K562 (cell line): Measurements from ENCODE around the gene SYCE1.

Experiments used
- CEBPG ChIP-seq, 3 experiments: fragments of 200-800 bp in 1 of 3; sonication (Bioruptor generic) in 1 of 3; sonication (generic) in 1 of 3; formaldehyde crosslinking in 1 of 3; IDR thresholded peaks in 2 of 3; conservative IDR thresholded peaks in 1 of 3; 2 replicates each; pipeline versions ENCODE4 v1.6.1 to v1.8.0; 2016 to 2022; ENCODE audit warnings: missing compliant biosample characterization in 2 of 3, missing genetic modification characterization in 2 of 3, mild to moderate bottlenecking in 1 of 3, missing genetic modification reagents in 1 of 3
- CREB1 ChIP-seq, 2 experiments: sonication (generic) in 1 of 2; formaldehyde crosslinking in 1 of 2; IDR thresholded peaks; 2 replicates each; pipeline versions ENCODE4 v1.6.1 to v1.8.0; 2012 to 2022; ENCODE audit warnings: inconsistent platforms in 1 of 2, mild to moderate bottlenecking in 1 of 2, missing genetic modification reagents in 1 of 2, moderate library complexity in 1 of 2
- ETS2 ChIP-seq: IDR thresholded peaks from 2 replicates; pipeline ENCODE4 v1.6.1; 2016; ENCODE audit warnings: borderline replicate concordance, missing genetic modification characterization, mild to moderate bottlenecking, moderate library complexity, missing compliant biosample characterization; ENCODE audit not compliant: poor library complexity, severe bottlenecking
- ETV5 ChIP-seq: sonication (generic); formaldehyde crosslinking; IDR thresholded peaks from 2 replicates; pipeline ENCODE4 v1.4.0; 2020; ENCODE audit warnings: low read depth, mild to moderate bottlenecking, missing genetic modification reagents
- FUS ChIP-seq: fragments of 200-400 bp; formaldehyde crosslinking; optimal IDR thresholded peaks from 2 replicates; pipeline ENCODE3; 2017; ENCODE audit warnings: low read depth, low read length
- KLF1 ChIP-seq: fragments of 450-650 bp; IDR thresholded peaks from 2 replicates; pipeline ENCODE4 v1.6.1; 2016; ENCODE audit warnings: missing genetic modification characterization, missing compliant biosample characterization
- NR1H2 ChIP-seq: sonication (generic); formaldehyde crosslinking; IDR thresholded peaks from 2 replicates; pipeline ENCODE4 v1.4.0; 2020; ENCODE audit warnings: mild to moderate bottlenecking, missing genetic modification reagents
- NRF1 ChIP-seq, 2 experiments: fragments of 450-650 bp; IDR thresholded peaks in 1 of 2; conservative IDR thresholded peaks in 1 of 2; 2 replicates each; pipeline ENCODE4 v1.6.1; 2014; ENCODE audit warnings: mild to moderate bottlenecking in 2 of 2
- RAD21 ChIP-seq, 2 experiments: fragments of 250-450 bp in 1 of 2; fragments of 450-650 bp in 1 of 2; sonication (Bioruptor Pico) in 1 of 2; formaldehyde crosslinking in 1 of 2; IDR thresholded peaks in 1 of 2; conservative IDR thresholded peaks in 1 of 2; 2 replicates each; pipeline versions ENCODE4 v1.4.0 to v1.8.0; 2020 to 2022; ENCODE audit warnings: mild to moderate bottlenecking in 2 of 2, moderate library complexity in 1 of 2
- TAF1 ChIP-seq: IDR thresholded peaks from 2 replicates; pipeline ENCODE4 v1.6.1; 2011; ENCODE audit warnings: mild to moderate bottlenecking, low read length, moderate library complexity; ENCODE audit not compliant: insufficient read depth, control insufficient read depth, severe bottlenecking; ENCODE audit errors: extremely low read depth
- ZNF384 ChIP-seq: IDR thresholded peaks from 2 replicates; pipeline ENCODE4 v1.6.1; 2012; ENCODE audit warnings: low read depth, low read length, improper control_type of control experiment
- TF ChIP-seq, protein P1 (sequence below): sonication (generic); formaldehyde crosslinking; IDR thresholded peaks from 2 replicates; pipeline ENCODE4 v1.8.0; 2023; ENCODE audit warnings: missing genetic modification reagents, mild to moderate bottlenecking, borderline replicate concordance
- TF ChIP-seq, protein P2 (sequence below): fragments of 450-650 bp; formaldehyde crosslinking; conservative IDR thresholded peaks from 2 replicates; pipeline ENCODE4 v1.4.0; 2022; ENCODE audit warnings: mild to moderate bottlenecking, missing genetic modification characterization
- TF ChIP-seq, protein P3 (sequence below), 3 experiments: IDR thresholded peaks in 2 of 3; conservative IDR thresholded peaks in 1 of 3; 2 replicates each; pipeline ENCODE4 v1.5.1; 2011 to 2012; ENCODE audit warnings: low read length in 3 of 3, mild to moderate bottlenecking in 3 of 3, control low read depth in 2 of 3, improper control_type of control experiment in 1 of 3, inconsistent platforms in 1 of 3, low read depth in 1 of 3, mixed read lengths in 1 of 3, moderate library complexity in 1 of 3; ENCODE audit not compliant: insufficient read depth in 2 of 3

DNA sequence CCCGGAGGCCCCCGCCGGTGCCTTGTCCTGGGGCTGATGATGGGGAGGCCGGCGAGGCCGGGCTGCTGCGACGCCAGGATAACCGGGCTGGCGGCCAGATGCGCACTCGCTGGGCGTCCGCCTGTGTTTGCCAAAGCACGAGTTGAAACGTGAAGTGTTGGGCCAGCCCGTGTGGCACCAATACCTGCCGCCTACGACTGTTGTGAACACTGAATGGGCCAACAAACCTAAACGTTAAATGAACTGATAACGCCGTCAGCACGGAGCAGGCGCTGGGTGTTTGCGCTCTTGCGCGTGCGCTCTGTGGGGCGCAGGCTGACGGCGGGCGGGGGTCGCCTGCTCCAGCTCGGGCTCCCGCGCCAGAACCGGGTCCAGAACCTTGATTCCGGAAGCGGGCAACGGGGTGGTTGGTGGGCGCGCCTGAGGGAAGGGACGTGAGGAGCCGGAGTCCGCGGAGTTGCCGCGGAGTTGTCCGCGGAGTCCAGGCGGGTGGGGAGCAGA lies 37.6 kb downstream of the SYCE1 start:
- TF ChIP-seq TAF1 (no peak), RAD21 (CRISPR knock-in tag; conservative IDR thresholded peaks at IDR 0.05 in 1 of 2, IDR thresholded peaks at IDR 0.05 in 1 of 2) (no peak), NRF1 (conservative IDR thresholded peaks at IDR 0.05 in 1 of 2, IDR thresholded peaks at IDR 0.05 in 1 of 2) (no peak), ETV5 (CRISPR knock-in tag) (no peak), CREB1 (IDR thresholded peaks at IDR 0.05) (no peak), CREB1 (CRISPR knock-in tag; IDR thresholded peaks at IDR 0.05) (no peak), KLF1 (tag) (no peak), ZNF384 (no peak), ETS2 (tag) (no peak), CEBPG (CRISPR knock-in tag; IDR thresholded peaks at IDR 0.05) (no peak), CEBPG (tag; conservative IDR thresholded peaks at IDR 0.05 in 1 of 2, IDR thresholded peaks at IDR 0.05 in 1 of 2) (no peak), FUS (no peak), NR1H2 (CRISPR knock-in tag) (no peak)
- TF ChIP-seq, protein P1, sequence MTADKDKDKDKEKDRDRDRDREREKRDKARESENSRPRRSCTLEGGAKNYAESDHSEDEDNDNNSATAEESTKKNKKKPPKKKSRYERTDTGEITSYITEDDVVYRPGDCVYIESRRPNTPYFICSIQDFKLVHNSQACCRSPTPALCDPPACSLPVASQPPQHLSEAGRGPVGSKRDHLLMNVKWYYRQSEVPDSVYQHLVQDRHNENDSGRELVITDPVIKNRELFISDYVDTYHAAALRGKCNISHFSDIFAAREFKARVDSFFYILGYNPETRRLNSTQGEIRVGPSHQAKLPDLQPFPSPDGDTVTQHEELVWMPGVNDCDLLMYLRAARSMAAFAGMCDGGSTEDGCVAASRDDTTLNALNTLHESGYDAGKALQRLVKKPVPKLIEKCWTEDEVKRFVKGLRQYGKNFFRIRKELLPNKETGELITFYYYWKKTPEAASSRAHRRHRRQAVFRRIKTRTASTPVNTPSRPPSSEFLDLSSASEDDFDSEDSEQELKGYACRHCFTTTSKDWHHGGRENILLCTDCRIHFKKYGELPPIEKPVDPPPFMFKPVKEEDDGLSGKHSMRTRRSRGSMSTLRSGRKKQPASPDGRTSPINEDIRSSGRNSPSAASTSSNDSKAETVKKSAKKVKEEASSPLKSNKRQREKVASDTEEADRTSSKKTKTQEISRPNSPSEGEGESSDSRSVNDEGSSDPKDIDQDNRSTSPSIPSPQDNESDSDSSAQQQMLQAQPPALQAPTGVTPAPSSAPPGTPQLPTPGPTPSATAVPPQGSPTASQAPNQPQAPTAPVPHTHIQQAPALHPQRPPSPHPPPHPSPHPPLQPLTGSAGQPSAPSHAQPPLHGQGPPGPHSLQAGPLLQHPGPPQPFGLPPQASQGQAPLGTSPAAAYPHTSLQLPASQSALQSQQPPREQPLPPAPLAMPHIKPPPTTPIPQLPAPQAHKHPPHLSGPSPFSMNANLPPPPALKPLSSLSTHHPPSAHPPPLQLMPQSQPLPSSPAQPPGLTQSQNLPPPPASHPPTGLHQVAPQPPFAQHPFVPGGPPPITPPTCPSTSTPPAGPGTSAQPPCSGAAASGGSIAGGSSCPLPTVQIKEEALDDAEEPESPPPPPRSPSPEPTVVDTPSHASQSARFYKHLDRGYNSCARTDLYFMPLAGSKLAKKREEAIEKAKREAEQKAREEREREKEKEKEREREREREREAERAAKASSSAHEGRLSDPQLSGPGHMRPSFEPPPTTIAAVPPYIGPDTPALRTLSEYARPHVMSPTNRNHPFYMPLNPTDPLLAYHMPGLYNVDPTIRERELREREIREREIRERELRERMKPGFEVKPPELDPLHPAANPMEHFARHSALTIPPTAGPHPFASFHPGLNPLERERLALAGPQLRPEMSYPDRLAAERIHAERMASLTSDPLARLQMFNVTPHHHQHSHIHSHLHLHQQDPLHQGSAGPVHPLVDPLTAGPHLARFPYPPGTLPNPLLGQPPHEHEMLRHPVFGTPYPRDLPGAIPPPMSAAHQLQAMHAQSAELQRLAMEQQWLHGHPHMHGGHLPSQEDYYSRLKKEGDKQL, result no peak
- TF ChIP-seq, protein P2, sequence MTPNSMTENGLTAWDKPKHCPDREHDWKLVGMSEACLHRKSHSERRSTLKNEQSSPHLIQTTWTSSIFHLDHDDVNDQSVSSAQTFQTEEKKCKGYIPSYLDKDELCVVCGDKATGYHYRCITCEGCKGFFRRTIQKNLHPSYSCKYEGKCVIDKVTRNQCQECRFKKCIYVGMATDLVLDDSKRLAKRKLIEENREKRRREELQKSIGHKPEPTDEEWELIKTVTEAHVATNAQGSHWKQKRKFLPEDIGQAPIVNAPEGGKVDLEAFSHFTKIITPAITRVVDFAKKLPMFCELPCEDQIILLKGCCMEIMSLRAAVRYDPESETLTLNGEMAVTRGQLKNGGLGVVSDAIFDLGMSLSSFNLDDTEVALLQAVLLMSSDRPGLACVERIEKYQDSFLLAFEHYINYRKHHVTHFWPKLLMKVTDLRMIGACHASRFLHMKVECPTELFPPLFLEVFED (CRISPR knock-in tag), result no peak
- TF ChIP-seq, protein P3, sequence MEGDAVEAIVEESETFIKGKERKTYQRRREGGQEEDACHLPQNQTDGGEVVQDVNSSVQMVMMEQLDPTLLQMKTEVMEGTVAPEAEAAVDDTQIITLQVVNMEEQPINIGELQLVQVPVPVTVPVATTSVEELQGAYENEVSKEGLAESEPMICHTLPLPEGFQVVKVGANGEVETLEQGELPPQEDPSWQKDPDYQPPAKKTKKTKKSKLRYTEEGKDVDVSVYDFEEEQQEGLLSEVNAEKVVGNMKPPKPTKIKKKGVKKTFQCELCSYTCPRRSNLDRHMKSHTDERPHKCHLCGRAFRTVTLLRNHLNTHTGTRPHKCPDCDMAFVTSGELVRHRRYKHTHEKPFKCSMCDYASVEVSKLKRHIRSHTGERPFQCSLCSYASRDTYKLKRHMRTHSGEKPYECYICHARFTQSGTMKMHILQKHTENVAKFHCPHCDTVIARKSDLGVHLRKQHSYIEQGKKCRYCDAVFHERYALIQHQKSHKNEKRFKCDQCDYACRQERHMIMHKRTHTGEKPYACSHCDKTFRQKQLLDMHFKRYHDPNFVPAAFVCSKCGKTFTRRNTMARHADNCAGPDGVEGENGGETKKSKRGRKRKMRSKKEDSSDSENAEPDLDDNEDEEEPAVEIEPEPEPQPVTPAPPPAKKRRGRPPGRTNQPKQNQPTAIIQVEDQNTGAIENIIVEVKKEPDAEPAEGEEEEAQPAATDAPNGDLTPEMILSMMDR (IDR thresholded peaks at IDR 0.05 in 2 of 3, conservative IDR thresholded peaks at IDR 0.05 in 1 of 3; ENCODE audit: insufficient read depth in 2 of 3, low read depth in 1 of 3, low read length in 3 of 3), result no peak
